NCI-H82 treated with DMSO at 0.1 percent for 48 hours (cell line): ENCODE data around the gene TYW1B.
"Not testable (repeated sequence)": the region's sequence is repeated elsewhere in the genome, so short reads cannot be mapped to it uniquely, and the experiment has no call there.

Experiments
- DNase-seq: peaks from one replicate; lab custom pipeline; 2025; ENCODE audit not compliant: unreplicated experiment; lab: John Stamatoyannopoulos, UW

The TYW1B gene

GRCh38 chr7:72580142-72580770 is 247.7 kb downstream of the TYW1B start:
- DNase-seq: not testable (repeated sequence)

- no peak for DNase-seq
Measured at GRCh38 chr7:72577107-72577506, 250.9 kb downstream of the TYW1B start.

- DNase-seq: not testable (repeated sequence)
Measured at GRCh38 chr7:72561988-72562387, 266.0 kb downstream of the TYW1B start.

- not testable (repeated sequence) for DNase-seq
Measured at GRCh38 chr7:72559546-72559945, 268.5 kb downstream of the TYW1B start.

GRCh38 chr7:72556733-72557132 is 271.3 kb downstream of the TYW1B start:
- not testable (repeated sequence) for DNase-seq

- not testable (repeated sequence) for DNase-seq
Measured at GRCh38 chr7:72555238-72555637, 272.8 kb downstream of the TYW1B start.

- DNase-seq: not testable (repeated sequence)
Measured at GRCh38 chr7:72554401-72554800, 273.6 kb downstream of the TYW1B start.

GRCh38 chr7:72550454-72550853 is 277.5 kb downstream of the TYW1B start:
- DNase-seq: not testable (repeated sequence)

- not testable (repeated sequence) for DNase-seq
Measured at GRCh38 chr7:72546586-72547237, 281.3 kb downstream of the TYW1B start.

- DNase-seq: not testable (repeated sequence)
Measured at GRCh38 chr7:72544531-72544930, 283.5 kb downstream of the TYW1B start.

- no peak for DNase-seq
Measured at GRCh38 chr7:72540923-72541322, 287.1 kb downstream of the TYW1B start.

- DNase-seq: no peak
Measured at GRCh38 chr7:72540106-72540611, 287.8 kb downstream of the TYW1B start.

- no peak for DNase-seq
Measured at GRCh38 chr7:72539702-72540101, 288.3 kb downstream of the TYW1B start.

- DNase-seq: no peak
Measured at GRCh38 chr7:72538856-72539255, 289.1 kb downstream of the TYW1B start.

GRCh38 chr7:72538147-72538546 is 289.9 kb downstream of the TYW1B start:
- no peak for DNase-seq

- DNase-seq: not testable (repeated sequence)
Measured at GRCh38 chr7:72536038-72536437, 292.0 kb downstream of the TYW1B start.

- DNase-seq: not testable (repeated sequence)
Measured at GRCh38 chr7:72531048-72531447, 297.0 kb downstream of the TYW1B start.
